Endothelial cell of umbilical vein (primary cell): ENCODE measurements around the gene CRYBG2. TPM values are rescaled to one million over a fixed set of nuclear protein-coding genes. Genes with fewer than 3 reads are reported as not detected.

ENCODE experiments used
- BruUV-seq: library from RNA; stranded (reverse); fragments of 400-500 nt; replicated peaks from 2 replicates; lab custom pipeline; 2021; lab: Mats Ljungman, UMichigan
- CTCF ChIA-PET: fragments of 300-600, 350-600 bp; sonication (Branson Sonifier 250); formaldehyde crosslinking; loops from one replicate; lab custom pipeline; 2021; ENCODE audit warnings: antibody characterized with exemption, inconsistent platforms; lab: Charles Lee
- POLR2A ChIA-PET: fragments of 300-600, 350-600 bp; sonication (Branson Sonifier 250); formaldehyde crosslinking; loops from one replicate; lab custom pipeline; 2021; ENCODE audit warnings: antibody characterized with exemption, inconsistent platforms; lab: Charles Lee
- DNase-seq: peaks from one replicate; pipeline ENCODE4 v3.0.0-alpha.2; 2011; ENCODE audit warnings: low read depth, low spot score
- FAIRE-seq: peaks from 2 replicates; lab custom pipeline; 2011; peaks lifted over from hg19 to GRCh38; lab: Jason Lieb, UNC
- H2AFZ ChIP-seq: 2 replicates; pipeline ENCODE4 v1.6.0; 2012; ENCODE audit warnings: low read depth, low read length, control low read depth, inconsistent platforms
- H3K27ac ChIP-seq: 2 replicates; pipeline ENCODE4 v1.5.1; 2011; ENCODE audit warnings: low read depth, mild to moderate bottlenecking, control low read depth, low read length, moderate library complexity; ENCODE audit not compliant: insufficient read depth
- H3K27me3 ChIP-seq, 2 experiments: 2 replicates each; pipeline versions ENCODE4 v1.6.0 to v1.6.1; 2011; ENCODE audit warnings: low read length in 2 of 2, mixed read lengths in 1 of 2; ENCODE audit not compliant: control insufficient read depth in 2 of 2, insufficient read depth in 2 of 2
- H3K36me3 ChIP-seq, 2 experiments: 2 replicates in 1 of 2; 3 replicates in 1 of 2; pipeline ENCODE4 v1.5.1; 2011; ENCODE audit warnings: low read length in 2 of 2, mild to moderate bottlenecking in 1 of 2, moderate library complexity in 1 of 2; ENCODE audit not compliant: control insufficient read depth in 2 of 2, insufficient read depth in 2 of 2; ENCODE audit errors: extremely low read depth in 1 of 2
- H3K4me1 ChIP-seq: 3 replicates; pipeline ENCODE4 v1.5.1; 2011; ENCODE audit warnings: mild to moderate bottlenecking, low read length; ENCODE audit not compliant: control insufficient read depth, insufficient read depth; ENCODE audit errors: extremely low read depth
- H3K4me2 ChIP-seq: 2 replicates; pipeline ENCODE4 v1.6.1; 2011; ENCODE audit warnings: low read length, control low read depth, mixed read lengths; ENCODE audit not compliant: insufficient read depth
- H3K4me3 ChIP-seq, 3 experiments: fragments of 200-600 bp in 1 of 3; sonication (generic), shearing (Covaris generic) in 1 of 3; replicated peaks in 1 of 3; 2 replicates each; pipeline ENCODE4 v1.5.1; 2011 to 2016; ENCODE audit warnings: control low read depth in 3 of 3, low read length in 3 of 3, mild to moderate bottlenecking in 2 of 3, inconsistent platforms in 1 of 3, low read depth in 1 of 3, moderate library complexity in 1 of 3; ENCODE audit not compliant: insufficient read depth in 1 of 3
- H3K79me2 ChIP-seq: 2 replicates; pipeline ENCODE4 v1.6.0; 2012; ENCODE audit warnings: low read length, inconsistent platforms; ENCODE audit not compliant: control insufficient read depth, insufficient read depth
- H3K9ac ChIP-seq: replicated peaks from 2 replicates; pipeline ENCODE3; 2011; ENCODE audit warnings: low read length, control low read depth; ENCODE audit not compliant: insufficient read depth; ENCODE audit errors: extremely low read depth
- H3K9me1 ChIP-seq: replicated peaks from 3 replicates; pipeline ENCODE4 v1.6.0; 2011; ENCODE audit warnings: mild to moderate bottlenecking, low read length; ENCODE audit not compliant: control insufficient read depth, insufficient read depth; ENCODE audit errors: extremely low read depth
- H3K9me3 ChIP-seq: replicated peaks from 2 replicates; pipeline ENCODE4 v1.5.1; 2012; ENCODE audit warnings: low read length, inconsistent platforms; ENCODE audit not compliant: control insufficient read depth, insufficient read depth
- H4K20me1 ChIP-seq: replicated peaks from 2 replicates; pipeline ENCODE3; 2011; ENCODE audit warnings: mild to moderate bottlenecking, low read length; ENCODE audit not compliant: control insufficient read depth, insufficient read depth; ENCODE audit errors: extremely low read depth
- EZH2 ChIP-seq: IDR thresholded peaks from 2 replicates; pipeline ENCODE4 v1.6.1; 2012; ENCODE audit warnings: borderline replicate concordance, low read depth, mild to moderate bottlenecking, moderate library complexity, low read length, inconsistent platforms; ENCODE audit not compliant: severe bottlenecking
- FOS ChIP-seq: IDR thresholded peaks from 2 replicates; pipeline ENCODE4 v1.6.1; 2011; ENCODE audit warnings: mild to moderate bottlenecking, low read length, moderate library complexity, borderline replicate concordance; ENCODE audit not compliant: insufficient read depth
- GATA2 ChIP-seq: IDR thresholded peaks from 2 replicates; pipeline ENCODE4 v1.7.0; 2011; ENCODE audit warnings: low read depth, mild to moderate bottlenecking, moderate library complexity, mixed read lengths, low read length; ENCODE audit not compliant: insufficient read length, insufficient read depth
- JUN ChIP-seq: IDR thresholded peaks from 2 replicates; pipeline ENCODE4 v1.6.1; 2011; ENCODE audit warnings: borderline replicate concordance, low read depth; ENCODE audit not compliant: insufficient read length, insufficient read depth
- MYC ChIP-seq: IDR thresholded peaks from one replicate; pipeline ENCODE4 v1.6.1; 2011; ENCODE audit warnings: mild to moderate bottlenecking, low read depth, low read length
- POLR2A ChIP-seq: IDR thresholded peaks from 2 replicates; pipeline ENCODE4 v1.6.1; 2012; ENCODE audit warnings: low read depth, mild to moderate bottlenecking, control low read depth, low read length
- POLR2AphosphoS5 ChIP-seq: IDR thresholded peaks from 2 replicates; pipeline ENCODE4 v1.6.1; 2012; ENCODE audit warnings: low read depth, mild to moderate bottlenecking, control low read depth, low read length, moderate library complexity; ENCODE audit not compliant: insufficient read depth
- dilution Hi-C: fragments of 300-500 bp; cut with MboI; formaldehyde crosslinking; loops from one replicate; pipeline ENCODE4 v1.15.0; 2019; ENCODE audit warnings: low sequenced_read_pairs; ENCODE audit not compliant: extremely low pct_ligation_motif_present
- intact Hi-C: fragments of 100-400 bp; cut with micrococcal nuclease; formaldehyde crosslinking; loops from one replicate; pipeline ENCODE4 v1.10.0; 2022
- polyA plus RNA-seq, 4 experiments: library from polyadenylated mRNA; depleted of rRNA in 3 of 4; stranded (reverse) in 3 of 4; unstranded in 1 of 4; fragments of >200 nt; gene quantifications; 2 replicates each; pipeline versions ENCODE4 v1.2.1 to v1.2.3, GENCODE V29; 2011 to 2012; ENCODE audit warnings: missing spikeins in 1 of 4
- total RNA-seq: library from RNA; stranded (reverse); gene quantifications from 2 replicates; pipeline ENCODE4 v1.2.3, GENCODE V29; 2021
- TF ChIP-seq, protein P1 (sequence below): IDR thresholded peaks from 2 replicates; pipeline ENCODE4 v1.6.1; 2011; ENCODE audit not compliant: insufficient read depth, insufficient read length
- TF ChIP-seq, protein P2 (sequence below), 2 donors: IDR thresholded peaks; 1 replicate in 1 of 2; 2 replicates in 1 of 2; pipeline ENCODE4 v1.5.1; 2011; ENCODE audit warnings: low read length in 2 of 2, mild to moderate bottlenecking in 2 of 2, moderate library complexity in 2 of 2, control low read depth in 1 of 2, inconsistent platforms in 1 of 2, low read depth in 1 of 2; ENCODE audit not compliant: insufficient read depth in 1 of 2; ENCODE audit errors: extremely low read depth in 1 of 2

Gene CRYBG2
- total and polyA plus RNA-seq, 2 donors (not counting 3 experiments of a cell fraction or from before 2014, with no cell fraction given) = not detected

DNA sequence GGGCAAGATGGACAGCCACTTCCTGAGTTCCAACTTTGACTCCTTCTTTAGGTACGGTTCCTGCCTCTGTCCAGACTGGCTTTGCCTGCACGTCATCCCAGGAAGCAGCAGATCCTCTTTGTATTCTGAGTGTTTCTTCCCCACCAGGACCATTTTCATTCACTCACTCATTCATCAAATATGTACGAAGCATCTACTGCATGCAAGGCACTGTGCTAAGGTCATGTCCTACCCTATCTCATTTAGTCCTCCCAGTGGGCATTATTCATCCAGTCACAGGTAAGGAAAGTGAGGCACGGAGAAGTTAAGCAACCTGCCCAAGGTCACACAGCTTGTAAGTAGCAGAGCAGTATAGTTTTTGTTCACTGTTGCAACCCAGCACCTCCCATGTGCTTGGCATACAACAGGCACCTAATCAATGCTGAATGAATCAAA lies 13.9 kb downstream of the CRYBG2 start:
- intact Hi-C loops = no loop called here
- BruUV-seq = no TSS peak
- dilution Hi-C loops = no loop called here

More for the DNA sequence above, 13.9 kb downstream of the CRYBG2 start:
- H3K4me2 ChIP-seq = no peak overlapping the region
- ChIA-PET CTCF (interaction anchor here (0.6 to 1.2 kb wide), 2 partner anchors 8 to 11 kb away, joined by 3 read pairs; no protein-coding TSS in a partner anchor), POLR2A (no interaction called here)
- H2AFZ ChIP-seq = no peak overlapping the region
- no peaks in the 10 kb centered on the region for H4K20me1 ChIP-seq
- H3K4me1 ChIP-seq = peaks cover 7% of the 10 kb centered on the region
- no peak overlapping the region for H3K27ac ChIP-seq
- no peak overlapping the region for H3K4me3 ChIP-seq
- H3K36me3 ChIP-seq = no peaks in the 10 kb centered on the region
- TF ChIP-seq FOS (no peak), POLR2A (no peak), POLR2AphosphoS5 (no peak), GATA2 (no peak), JUN (no peak), MYC (no peak), EZH2 (no peak)
- TF ChIP-seq, protein P1, sequence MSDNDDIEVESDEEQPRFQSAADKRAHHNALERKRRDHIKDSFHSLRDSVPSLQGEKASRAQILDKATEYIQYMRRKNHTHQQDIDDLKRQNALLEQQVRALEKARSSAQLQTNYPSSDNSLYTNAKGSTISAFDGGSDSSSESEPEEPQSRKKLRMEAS = no peak
- TF ChIP-seq, protein P2, sequence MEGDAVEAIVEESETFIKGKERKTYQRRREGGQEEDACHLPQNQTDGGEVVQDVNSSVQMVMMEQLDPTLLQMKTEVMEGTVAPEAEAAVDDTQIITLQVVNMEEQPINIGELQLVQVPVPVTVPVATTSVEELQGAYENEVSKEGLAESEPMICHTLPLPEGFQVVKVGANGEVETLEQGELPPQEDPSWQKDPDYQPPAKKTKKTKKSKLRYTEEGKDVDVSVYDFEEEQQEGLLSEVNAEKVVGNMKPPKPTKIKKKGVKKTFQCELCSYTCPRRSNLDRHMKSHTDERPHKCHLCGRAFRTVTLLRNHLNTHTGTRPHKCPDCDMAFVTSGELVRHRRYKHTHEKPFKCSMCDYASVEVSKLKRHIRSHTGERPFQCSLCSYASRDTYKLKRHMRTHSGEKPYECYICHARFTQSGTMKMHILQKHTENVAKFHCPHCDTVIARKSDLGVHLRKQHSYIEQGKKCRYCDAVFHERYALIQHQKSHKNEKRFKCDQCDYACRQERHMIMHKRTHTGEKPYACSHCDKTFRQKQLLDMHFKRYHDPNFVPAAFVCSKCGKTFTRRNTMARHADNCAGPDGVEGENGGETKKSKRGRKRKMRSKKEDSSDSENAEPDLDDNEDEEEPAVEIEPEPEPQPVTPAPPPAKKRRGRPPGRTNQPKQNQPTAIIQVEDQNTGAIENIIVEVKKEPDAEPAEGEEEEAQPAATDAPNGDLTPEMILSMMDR (IDR thresholded peaks at IDR 0.05; ENCODE audit: extremely low read depth in 1 of 2, insufficient read depth in 1 of 2, low read depth in 1 of 2, low read length in 2 of 2) = no peak
- H3K27me3 ChIP-seq = peaks cover 1 to 4% of the 10 kb centered on the region in 2 experiments
- H3K9ac ChIP-seq = no peak overlapping the region
- no peaks in the 10 kb centered on the region for H3K9me3 ChIP-seq
- H3K9me1 ChIP-seq = no peaks in the 10 kb centered on the region
- no peak for DNase-seq
- H3K79me2 ChIP-seq = no peaks in the 10 kb centered on the region
- FAIRE-seq = no peak
